ENCODE data around the gene MCHR1.

The MCHR1 gene

GRCh38 chr22:40728731-40729189, 49.5 kb downstream of the MCHR1 start:
- TF ChIP-seq CTCF (IDR thresholded peaks at IDR 0.05; ENCODE audit: low read depth, low read length), result no peak
- H3K4me3 ChIP-seq (ENCODE audit: low read depth, low read length), result no peak overlapping the region

DNA sequence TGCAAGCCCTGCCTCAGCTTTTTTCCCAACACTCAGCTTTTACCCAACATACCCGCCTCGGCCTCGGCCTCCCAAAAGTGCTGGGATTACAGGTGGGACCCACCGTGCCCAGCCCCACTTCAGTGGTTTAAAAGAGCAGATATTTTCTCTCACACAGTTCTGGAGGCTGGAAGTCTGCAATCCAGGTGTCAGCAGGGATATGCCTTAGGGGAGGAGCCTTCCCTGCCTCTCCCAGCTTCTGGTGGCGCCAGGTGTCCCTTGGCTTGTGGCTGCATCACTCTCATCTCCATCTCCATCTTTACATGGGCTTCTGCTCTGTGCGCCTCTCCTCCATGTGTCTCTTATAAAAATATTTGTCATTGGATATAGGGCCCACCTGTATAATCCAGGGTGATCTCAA, 50.0 kb downstream of the MCHR1 start:
- H3K4me3 ChIP-seq (ENCODE audit: low read depth, low read length), result no peak overlapping the region

More for the DNA sequence above, 50.0 kb downstream of the MCHR1 start:
- TF ChIP-seq CTCF (IDR thresholded peaks at IDR 0.05; ENCODE audit: low read depth, low read length), result no peak

Data from WI38 (cell line).